Measurements from ENCODE around the gene CLN3. TPM values are rescaled to one million over a fixed set of nuclear protein-coding genes. Genes with fewer than 3 reads are reported as not detected.

CLN3 gene
- total and polyA plus RNA-seq, 2 of the 13 experiments (the other 11 are each of a cell fraction or from before 2014, with no cell fraction given), result 23.4 to 46.8 TPM

- TF ChIP-seq, protein P1, sequence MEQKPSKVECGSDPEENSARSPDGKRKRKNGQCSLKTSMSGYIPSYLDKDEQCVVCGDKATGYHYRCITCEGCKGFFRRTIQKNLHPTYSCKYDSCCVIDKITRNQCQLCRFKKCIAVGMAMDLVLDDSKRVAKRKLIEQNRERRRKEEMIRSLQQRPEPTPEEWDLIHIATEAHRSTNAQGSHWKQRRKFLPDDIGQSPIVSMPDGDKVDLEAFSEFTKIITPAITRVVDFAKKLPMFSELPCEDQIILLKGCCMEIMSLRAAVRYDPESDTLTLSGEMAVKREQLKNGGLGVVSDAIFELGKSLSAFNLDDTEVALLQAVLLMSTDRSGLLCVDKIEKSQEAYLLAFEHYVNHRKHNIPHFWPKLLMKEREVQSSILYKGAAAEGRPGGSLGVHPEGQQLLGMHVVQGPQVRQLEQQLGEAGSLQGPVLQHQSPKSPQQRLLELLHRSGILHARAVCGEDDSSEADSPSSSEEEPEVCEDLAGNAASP (CRISPR knock-in tag; IDR thresholded peaks at IDR 0.05; ENCODE audit: borderline replicate concordance), result peak; percentile 31; the same call in 1 of the 2 replicates
- TF ChIP-seq ZNF446 (CRISPR knock-in tag; IDR thresholded peaks at IDR 0.05) (no peak), UBTF (CRISPR knock-in tag; IDR thresholded peaks at IDR 0.05) (peak; percentile 100), ZNF33B (CRISPR knock-in tag; IDR thresholded peaks at IDR 0.05) (no peak), HNF1B (CRISPR knock-in tag; IDR thresholded peaks at IDR 0.05) (peak; percentile 95), ZNF598 (CRISPR knock-in tag; IDR thresholded peaks at IDR 0.05; ENCODE audit: borderline replicate concordance) (no peak; the same call in 1 of the 2 replicates), GATAD1 (CRISPR knock-in tag; IDR thresholded peaks at IDR 0.05) (peak; percentile 19; the same call in 1 of the 2 replicates), REL (CRISPR knock-in tag; conservative IDR thresholded peaks at IDR 0.05) (0 out of 2 replicates have a peak, but pooled peaks have one; percentile 30), MZF1 (CRISPR knock-in tag; IDR thresholded peaks at IDR 0.05; ENCODE audit: borderline replicate concordance) (no peak), ZNF878 (CRISPR knock-in tag; IDR thresholded peaks at IDR 0.05) (peak; percentile 69; the same call in 1 of the 2 replicates), KLF9 (CRISPR knock-in tag; IDR thresholded peaks at IDR 0.05; ENCODE audit: low read depth) (no peak), SP4 (CRISPR knock-in tag; IDR thresholded peaks at IDR 0.05) (0 out of 2 replicates have a peak, but pooled peaks have one; percentile 9), RFXANK (CRISPR knock-in tag; IDR thresholded peaks at IDR 0.05) (no peak), PHB2 (IDR thresholded peaks at IDR 0.05; ENCODE audit: partially characterized antibody) (no peak), ARID2 (CRISPR knock-in tag; IDR thresholded peaks at IDR 0.05; ENCODE audit: borderline replicate concordance) (no peak), TCF7L2 (IDR thresholded peaks at IDR 0.05; ENCODE audit: low read depth, low read length) (no peak), ZNF30 (CRISPR knock-in tag; IDR thresholded peaks at IDR 0.05) (no peak), ZNF224 (CRISPR knock-in tag; IDR thresholded peaks at IDR 0.05) (no peak), ZBTB37 (CRISPR knock-in tag; IDR thresholded peaks at IDR 0.05) (no peak)
- TF ChIP-seq, protein P2, sequence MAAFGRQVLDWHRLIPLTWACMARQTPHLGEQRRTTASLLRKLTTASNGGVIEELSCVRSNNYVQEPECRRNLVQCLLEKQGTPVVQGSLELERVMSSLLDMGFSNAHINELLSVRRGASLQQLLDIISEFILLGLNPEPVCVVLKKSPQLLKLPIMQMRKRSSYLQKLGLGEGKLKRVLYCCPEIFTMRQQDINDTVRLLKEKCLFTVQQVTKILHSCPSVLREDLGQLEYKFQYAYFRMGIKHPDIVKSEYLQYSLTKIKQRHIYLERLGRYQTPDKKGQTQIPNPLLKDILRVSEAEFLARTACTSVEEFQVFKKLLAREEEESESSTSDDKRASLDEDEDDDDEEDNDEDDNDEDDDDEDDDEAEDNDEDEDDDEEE (CRISPR knock-in tag; IDR thresholded peaks at IDR 0.05), result no peak; the same call in 1 of the 2 replicates
- TF ChIP-seq, protein P3, sequence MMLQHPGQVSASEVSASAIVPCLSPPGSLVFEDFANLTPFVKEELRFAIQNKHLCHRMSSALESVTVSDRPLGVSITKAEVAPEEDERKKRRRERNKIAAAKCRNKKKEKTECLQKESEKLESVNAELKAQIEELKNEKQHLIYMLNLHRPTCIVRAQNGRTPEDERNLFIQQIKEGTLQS (CRISPR knock-in tag; IDR thresholded peaks at IDR 0.05), result peak; percentile 91
Observed at GRCh38 chr16:28538733-28539596, 47.1 kb upstream of the CLN3 start, which contains the start of gene NUPR1 (continued).

Measured in HepG2 (cell line).